Stimulated activated naive CD4-positive, alpha-beta T cell treated with Interleukin-2 at 50 U/mL for 16 hours (primary cell): ENCODE results near the gene COPZ1.
"Not testable (repeated sequence)": the region's sequence is repeated elsewhere in the genome, so short reads cannot be mapped to it uniquely, and the experiment has no call there.

Experiments
- DNase-seq: peaks from one replicate; lab custom pipeline; 2025; lab: John Stamatoyannopoulos, UW

The COPZ1 gene

GRCh38 chr12:54294953-54295566, 29.9 kb upstream of the COPZ1 start:
- no peak for DNase-seq

DNA sequence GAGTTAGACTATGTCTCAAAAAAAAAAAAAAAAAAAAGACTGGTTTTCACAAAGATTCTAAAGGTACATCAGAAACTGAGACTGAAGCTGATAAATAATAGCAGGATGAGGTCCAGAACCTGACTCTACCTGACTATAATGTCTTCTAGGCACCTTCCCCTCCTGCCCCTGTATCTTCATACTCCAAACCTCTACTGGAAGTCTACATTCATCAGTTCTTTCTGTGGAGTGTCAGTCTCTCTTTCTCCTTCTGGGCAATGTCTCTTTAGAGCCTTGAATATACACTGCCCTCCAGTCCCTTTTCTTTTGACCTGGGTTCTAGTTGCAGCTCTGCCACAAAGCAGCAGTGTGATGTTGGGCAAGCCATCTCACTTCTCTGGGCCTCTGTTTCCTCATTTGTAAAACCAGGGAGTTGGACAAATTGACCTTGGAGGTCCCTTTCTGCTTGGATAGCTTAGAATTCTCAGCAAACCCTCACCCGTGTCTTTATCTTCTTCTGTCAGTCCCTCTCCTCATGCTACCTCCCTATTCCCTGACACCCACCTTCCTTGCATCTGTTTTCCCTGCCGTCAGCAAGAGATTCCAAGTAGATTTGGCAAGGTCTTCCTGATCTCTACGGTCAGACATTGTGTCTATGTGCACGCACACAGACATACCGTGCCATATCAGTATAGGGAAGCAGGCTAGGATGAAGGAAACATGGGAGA, 28.4 kb upstream of the COPZ1 start:
- no peak for DNase-seq

DNA sequence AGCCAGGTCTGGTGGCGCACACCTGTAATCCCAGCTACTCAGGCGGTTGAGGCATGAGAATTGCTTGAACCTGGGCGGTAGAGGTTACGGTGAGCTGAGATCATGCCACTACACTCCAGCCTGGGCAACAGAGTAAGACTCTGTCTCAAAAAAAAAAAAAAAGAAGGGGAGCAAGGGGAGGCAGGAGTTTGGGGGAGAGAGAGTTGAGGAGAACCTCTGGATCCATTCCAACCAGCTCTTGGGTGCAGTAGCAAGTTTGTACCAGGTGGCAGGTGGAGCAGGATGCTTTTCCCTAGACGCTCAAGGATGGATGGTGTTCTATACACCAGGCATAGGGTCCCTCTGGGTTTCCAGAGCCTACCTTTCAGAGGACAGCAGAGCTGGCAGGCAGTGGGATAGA, 26.0 kb upstream of the COPZ1 start:
- DNase-seq: no peak

- no peak for DNase-seq
Observed at GRCh38 chr12:54299515-54300224, 25.3 kb upstream of the COPZ1 start.

DNA sequence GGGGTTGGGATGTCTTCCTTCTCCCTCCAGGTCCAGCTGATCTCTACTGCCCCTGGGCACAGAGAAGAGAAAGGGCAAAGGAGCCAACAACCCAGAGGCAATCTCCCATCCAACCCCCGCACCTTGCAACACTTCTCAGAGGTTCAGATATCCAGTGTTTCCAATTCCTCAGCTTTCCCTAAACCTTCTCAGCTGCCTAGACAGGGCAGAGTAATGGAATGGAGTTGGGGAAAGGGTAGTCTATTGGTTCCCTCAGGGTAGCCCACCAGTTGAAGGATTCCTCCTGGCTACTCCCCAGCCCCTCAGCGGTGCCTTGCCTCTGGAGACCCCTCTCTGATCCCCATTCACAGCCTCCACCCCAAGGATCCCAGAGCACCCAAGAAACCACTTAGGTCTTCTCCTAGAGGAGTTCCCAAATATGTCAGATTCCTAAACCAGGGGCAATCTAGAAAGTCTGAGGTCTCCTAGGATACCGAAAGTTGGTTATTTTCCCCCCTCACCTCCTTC, 24.7 kb upstream of the COPZ1 start:
- DNase-seq: no peak

DNA sequence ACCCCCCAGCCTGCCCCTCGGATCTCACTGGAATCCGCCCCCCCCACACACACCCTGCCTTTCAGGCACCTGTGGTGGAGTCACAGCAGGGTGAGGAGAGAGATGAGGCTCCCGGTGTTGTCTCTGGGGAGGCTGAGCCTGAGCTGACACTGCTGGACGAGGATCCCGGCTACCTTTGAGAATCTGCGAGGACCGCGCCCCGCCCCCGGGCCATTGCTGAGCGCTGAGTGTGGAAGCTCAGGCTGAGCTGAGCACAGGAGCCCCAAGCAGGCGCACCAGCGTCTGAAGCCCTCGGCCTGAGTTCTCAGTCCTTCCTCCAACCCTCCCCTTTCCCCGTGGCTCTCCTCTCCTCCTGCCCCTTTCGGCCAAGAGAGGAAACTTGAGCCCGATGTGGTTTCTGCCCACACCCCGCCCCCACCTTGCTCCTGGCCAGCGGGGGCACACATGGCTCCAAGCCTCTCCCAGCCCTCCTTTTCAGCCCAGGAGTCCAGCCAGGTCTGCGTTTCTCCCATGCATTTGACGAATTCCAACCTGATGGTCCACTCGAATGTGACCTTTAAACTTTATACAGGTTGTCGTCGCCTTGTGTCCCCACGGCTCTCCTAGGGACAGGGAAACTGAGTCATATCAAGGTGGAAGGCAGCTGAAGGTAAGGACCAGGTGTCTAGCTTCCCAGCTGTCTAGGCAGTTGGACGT, 24.1 kb upstream of the COPZ1 start, which contains the start of gene NFE2:
NFE2 (minus strand) TSS at position 284 of the 696 bp plus-strand sequence. CDS start 5,767 bp downstream, outside the sequence.
- DNase-seq: no peak

- DNase-seq: no peak
Observed at GRCh38 chr12:54301428-54302048, 23.4 kb upstream of the COPZ1 start.

DNA sequence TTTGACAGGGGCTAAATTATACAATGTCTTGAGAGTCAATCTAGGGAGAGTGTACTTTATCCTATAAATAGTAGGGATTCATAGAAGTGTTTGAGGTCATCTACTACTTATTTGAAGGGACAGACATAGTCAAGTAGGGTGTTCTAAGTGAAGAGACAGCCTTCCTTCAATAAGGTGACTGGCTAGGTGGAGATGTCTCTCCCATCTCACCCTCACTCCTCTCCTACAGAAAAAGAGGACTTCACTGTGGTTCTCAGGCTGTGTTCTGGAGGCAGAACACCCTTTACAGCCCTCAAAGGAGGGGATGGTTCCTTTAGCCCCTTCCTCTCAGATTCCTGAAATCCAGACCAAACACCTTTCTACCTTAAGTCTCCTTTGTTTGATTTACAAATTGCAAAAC, 21.3 kb upstream of the COPZ1 start:
- no peak for DNase-seq

DNA sequence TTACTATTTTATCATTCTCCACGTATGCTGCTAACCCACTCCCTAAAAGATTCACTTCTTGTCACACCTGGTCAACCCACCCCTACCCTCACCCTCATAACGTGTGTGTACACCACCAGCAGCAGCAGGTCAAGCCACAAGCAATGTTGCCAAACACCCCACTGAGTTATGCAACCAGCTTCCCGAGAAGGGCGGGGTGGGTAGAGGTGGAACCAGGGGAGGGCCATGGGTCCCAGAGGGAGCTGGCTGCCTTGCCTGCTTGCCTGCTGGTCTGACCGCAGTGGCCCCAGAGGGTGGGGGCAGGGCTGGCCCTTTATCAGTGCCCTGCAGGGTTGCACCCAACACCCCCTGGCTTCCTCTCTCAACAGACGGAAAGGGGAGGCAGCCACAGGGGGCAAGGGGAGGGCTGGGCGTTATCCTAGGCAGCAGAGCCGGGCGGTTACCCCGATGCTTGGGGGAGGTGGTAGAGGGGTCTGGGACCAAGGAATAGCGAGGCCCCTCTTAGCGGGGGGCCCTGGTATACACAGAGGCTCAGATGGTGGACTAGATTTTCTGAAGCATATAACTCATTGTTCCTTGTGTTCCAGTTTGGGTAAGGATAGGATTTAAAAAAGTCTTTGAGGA, 20.6 kb upstream of the COPZ1 start:
- no peak for DNase-seq

DNA sequence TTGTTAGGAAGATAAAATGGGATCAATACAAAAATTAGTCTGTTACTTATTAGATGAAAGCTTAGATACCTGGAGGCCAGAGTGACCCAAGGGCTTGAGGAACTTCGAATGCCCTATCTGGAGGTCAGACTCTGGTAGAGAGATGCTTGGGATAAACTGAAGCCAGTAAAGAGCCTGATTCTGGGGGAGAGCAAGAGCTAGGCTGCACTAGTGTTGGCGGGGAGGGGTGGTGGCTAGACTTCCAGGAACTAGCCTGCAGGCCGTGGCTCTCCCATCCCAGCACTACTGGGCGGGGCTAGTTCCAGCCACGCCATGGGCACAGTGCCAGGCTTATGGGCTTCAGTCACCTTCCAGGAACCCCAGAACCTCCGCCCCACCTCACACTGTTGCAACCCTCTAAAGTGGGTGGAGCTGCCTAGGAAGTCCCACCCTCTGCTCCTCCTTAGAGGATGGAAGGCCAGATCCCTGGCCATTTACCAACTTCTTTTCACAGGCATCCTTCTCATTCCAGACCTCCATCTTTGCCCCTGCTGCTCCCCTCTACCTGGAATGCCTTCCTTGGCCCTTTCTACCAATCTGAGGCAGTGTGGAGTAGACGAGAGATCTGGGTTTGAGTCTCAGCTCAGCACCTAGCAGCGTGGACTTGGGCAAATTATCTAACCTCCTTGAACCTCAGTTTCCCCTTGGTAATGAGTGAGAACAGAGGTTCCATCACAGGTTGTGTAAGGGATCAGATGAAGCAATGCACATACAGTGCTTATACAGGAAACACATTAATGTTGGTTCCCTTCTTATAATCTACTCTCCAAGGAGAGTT, 17.8 kb upstream of the COPZ1 start:
- no peak for DNase-seq

- no peak for DNase-seq
Observed at GRCh38 chr12:54311051-54311450, 13.9 kb upstream of the COPZ1 start.

GRCh38 chr12:54312309-54312708, 12.6 kb upstream of the COPZ1 start:
- DNase-seq: not testable (repeated sequence)

GRCh38 chr12:54321363-54321762, 3.6 kb upstream of the COPZ1 start:
- no peak for DNase-seq

GRCh38 chr12:54325442-54326109, 645 bp downstream of the COPZ1 start:
- DNase-seq: not testable (repeated sequence)

DNA sequence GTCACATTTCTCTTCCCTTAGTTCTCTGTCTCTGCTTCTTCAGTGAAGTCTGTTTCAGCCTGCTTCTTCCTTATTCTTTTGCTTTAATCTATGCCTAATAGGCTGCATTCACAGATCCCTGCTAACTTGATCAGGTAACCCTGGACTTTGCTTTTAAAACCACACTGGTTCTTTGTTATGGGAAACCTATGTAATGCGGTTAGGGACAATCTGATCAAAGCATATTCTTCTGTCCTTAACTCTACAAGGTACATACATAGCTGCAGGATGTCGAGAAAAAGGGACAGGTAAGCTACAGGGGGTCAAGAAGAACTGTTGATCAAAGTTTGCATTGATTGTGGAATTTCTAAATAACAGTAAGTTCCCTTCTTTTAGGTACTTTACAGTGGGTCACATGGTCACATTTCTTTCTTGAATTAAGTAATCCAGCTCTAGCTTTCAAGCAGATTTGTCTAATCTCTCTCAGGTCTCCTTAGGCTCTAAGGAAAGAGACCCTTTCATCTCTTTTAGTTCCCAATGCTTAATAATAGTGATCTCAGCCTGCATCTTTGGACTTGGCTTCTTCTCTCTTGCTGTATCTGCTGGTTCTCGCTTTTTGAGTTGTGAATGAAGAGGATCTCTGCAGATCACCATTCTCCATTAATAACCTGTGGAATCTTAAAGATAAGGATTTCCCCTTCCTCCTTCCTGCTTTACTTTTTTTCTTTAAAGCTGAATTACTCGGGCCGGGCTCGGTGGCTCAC, 3.8 kb downstream of the COPZ1 start:
- no peak for DNase-seq

DNA sequence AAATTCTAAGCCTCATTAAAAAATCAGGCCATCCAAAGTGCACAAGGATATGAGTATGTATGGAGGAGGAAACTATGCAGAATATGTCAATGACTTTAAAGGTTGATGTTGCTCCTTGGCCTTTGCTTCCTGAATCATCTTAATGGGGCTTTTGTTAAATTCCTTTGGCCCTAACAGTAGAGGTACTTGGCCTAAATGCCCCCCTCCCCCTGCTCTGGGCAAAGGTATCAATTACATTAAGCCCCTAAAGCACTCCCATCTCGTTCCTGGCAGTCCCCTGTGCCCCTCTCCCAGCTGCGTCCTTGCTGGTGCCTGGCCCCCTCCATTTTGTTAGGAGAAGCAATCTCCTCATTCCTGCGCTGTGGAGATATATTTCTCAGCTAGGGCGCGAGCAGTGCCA, 4.8 kb downstream of the COPZ1 start:
- DNase-seq: no peak

DNA sequence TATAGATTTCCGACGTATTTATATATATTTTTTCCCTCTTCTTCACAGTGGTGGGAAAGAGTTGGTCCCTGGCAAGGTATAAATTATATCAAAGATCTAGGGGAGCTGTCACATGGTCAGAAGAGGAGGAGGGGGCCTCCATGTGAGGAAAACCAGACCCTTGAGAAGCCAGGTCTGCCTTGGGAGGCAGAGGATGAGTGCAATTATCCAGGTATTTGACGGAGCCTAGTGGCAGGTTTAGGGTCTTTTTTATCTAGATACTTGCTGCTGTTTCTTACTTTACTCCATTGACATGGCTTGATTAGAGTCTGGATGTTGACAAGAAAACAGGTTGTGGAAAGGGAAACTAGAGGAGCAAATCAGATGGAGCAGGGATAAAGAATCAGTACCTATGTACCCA, 5.5 kb downstream of the COPZ1 start:
- no peak for DNase-seq

DNA sequence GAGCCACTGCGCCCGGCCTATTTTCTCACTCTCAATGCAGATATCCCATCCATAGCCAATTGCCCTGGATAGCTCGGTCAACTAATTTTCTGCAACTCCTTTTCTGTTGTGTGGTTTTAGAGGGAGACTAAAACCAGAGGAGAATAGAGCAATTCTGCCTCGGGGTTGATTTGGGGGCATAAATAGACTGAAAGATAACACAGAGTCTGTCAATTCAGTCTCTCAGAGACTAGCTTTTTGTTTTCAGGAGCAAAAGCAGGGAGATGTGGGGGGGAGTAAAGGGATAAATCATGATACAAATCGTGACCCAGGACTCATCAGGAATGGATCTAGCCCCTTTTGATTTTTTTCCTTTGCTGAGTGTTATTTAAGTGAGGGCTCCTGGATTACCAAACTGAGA, 6.5 kb downstream of the COPZ1 start:
- no peak for DNase-seq

GRCh38 chr12:54333420-54334034, 8.6 kb downstream of the COPZ1 start:
- DNase-seq: no peak
